ELF-1 (cell line): Measurements from ENCODE around the gene ADGRG3.

Source experiments
- DNase-seq: peaks from one replicate; pipeline ENCODE4 v3.0.0-alpha.2; 2016; ENCODE audit warnings: low read depth, low spot score

ADGRG3 gene

GRCh38 chr16:57668263-57668571 lies at the start of gene ADGRG3:
Gene ADGRG3 (plus strand): TSS chr16:57668306. CDS start chr16:57668348, 42 bp downstream.
- DNase-seq: no peak

- no peak for DNase-seq
Observed at GRCh38 chr16:57619133-57619605, 48.9 kb upstream of the ADGRG3 start.

GRCh38 chr16:57619606-57620334 lies 48.3 kb upstream of the ADGRG3 start:
- DNase-seq: peak; percentile 65

- DNase-seq: peak; percentile 80
Observed at GRCh38 chr16:57620335-57621231, 47.5 kb upstream of the ADGRG3 start.

GRCh38 chr16:57621521-57622271 lies 46.4 kb upstream of the ADGRG3 start:
- DNase-seq: no peak

GRCh38 chr16:57622361-57623250 lies 45.5 kb upstream of the ADGRG3 start:
- no peak for DNase-seq

GRCh38 chr16:57623251-57624043 lies 44.7 kb upstream of the ADGRG3 start:
- DNase-seq: peak; percentile 86

GRCh38 chr16:57624044-57624688 lies 43.9 kb upstream of the ADGRG3 start:
- DNase-seq: peak; percentile 72

GRCh38 chr16:57624806-57625500 lies 43.2 kb upstream of the ADGRG3 start:
- no peak for DNase-seq

GRCh38 chr16:57626420-57627170 lies 41.5 kb upstream of the ADGRG3 start:
- DNase-seq: no peak

- peak; percentile 95 for DNase-seq
Observed at GRCh38 chr16:57627184-57627871, 40.8 kb upstream of the ADGRG3 start.

- DNase-seq: peak; percentile 90
Observed at GRCh38 chr16:57628008-57628781, 39.9 kb upstream of the ADGRG3 start, which contains the start of gene ADGRG1. Gene ADGRG1 (plus strand): TSS chr16:57628630. CDS start chr16:57650288, 21,658 bp downstream.

- DNase-seq: no peak
Observed at GRCh38 chr16:57628783-57629293, 39.3 kb upstream of the ADGRG3 start.

- DNase-seq: no peak
Observed at GRCh38 chr16:57629516-57630406, 38.3 kb upstream of the ADGRG3 start.

- peak; percentile 69 for DNase-seq
Observed at GRCh38 chr16:57630407-57630797, 37.7 kb upstream of the ADGRG3 start.
